HL-60 (cell line): ENCODE results near the gene TIAM1.

Experiments used
- DNase-seq, 2 experiments: peaks; one replicate each; pipeline ENCODE4 v3.0.0-alpha.2; 2010 to 2020; ENCODE audit warnings: low read depth in 1 of 2, low spot score in 1 of 2
- H3K27ac ChIP-seq: fragments of 250-450 bp; sonication (Bioruptor Pico); replicated peaks from 2 replicates; pipeline ENCODE4 v1.5.1; 2020; ENCODE audit warnings: mild to moderate bottlenecking, moderate library complexity
- H3K27me3 ChIP-seq: fragments of 250-450 bp; sonication (Bioruptor Pico); 2 replicates; pipeline ENCODE4 v1.5.1; 2021; ENCODE audit warnings: mild to moderate bottlenecking, moderate library complexity; ENCODE audit not compliant: insufficient read depth, poor library complexity, severe bottlenecking
- H3K4me3 ChIP-seq: replicated peaks from 2 replicates; pipeline ENCODE4 v1.5.1; 2011; ENCODE audit warnings: mild to moderate bottlenecking, control low read depth, low read length; ENCODE audit not compliant: insufficient read depth
- GABPA ChIP-seq: IDR thresholded peaks from 2 replicates; pipeline ENCODE4 v1.6.1; 2012; ENCODE audit warnings: low read depth
- POLR2AphosphoS5 ChIP-seq: IDR thresholded peaks from 2 replicates; pipeline ENCODE4 v1.6.1; 2012; ENCODE audit warnings: low read depth
- REST ChIP-seq: IDR thresholded peaks from 2 replicates; pipeline ENCODE4 v1.6.1; 2012; ENCODE audit warnings: low read depth; ENCODE audit not compliant: insufficient replicate concordance
- SPI1 ChIP-seq: IDR thresholded peaks from 2 replicates; pipeline ENCODE4 v1.6.1; 2012; ENCODE audit warnings: low read depth, mild to moderate bottlenecking, borderline replicate concordance
- TF ChIP-seq, protein P1 (sequence below): IDR thresholded peaks from one replicate; pipeline ENCODE4 v1.5.1; 2011; ENCODE audit warnings: low read length, control low read depth, inconsistent platforms; ENCODE audit not compliant: insufficient read depth

TIAM1 gene

DNA sequence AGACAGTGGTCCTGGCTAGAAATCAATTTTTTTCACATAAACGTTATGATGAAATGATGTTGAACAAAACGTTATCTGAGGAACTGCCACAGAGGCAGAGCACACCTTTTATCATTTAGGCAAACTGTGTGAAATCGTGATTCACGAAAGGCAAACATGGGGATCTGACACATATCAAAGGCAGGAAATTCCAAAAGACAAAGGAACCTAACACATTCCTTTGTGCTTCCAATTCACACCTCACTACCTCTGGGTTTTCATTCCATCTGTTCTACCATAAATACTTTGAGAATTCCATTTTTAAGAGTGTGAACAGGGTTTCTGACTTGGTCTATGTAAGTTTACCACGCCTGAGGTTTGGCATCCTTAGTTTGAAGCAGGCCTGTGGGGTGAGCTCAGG is 186.3 kb downstream of the TIAM1 start:
- H3K27me3 ChIP-seq: no peaks in the 10 kb centered on the region
- H3K4me3 ChIP-seq: no peak overlapping the region
- no peak for DNase-seq
- TF ChIP-seq REST (no peak), GABPA (no peak), SPI1 (no peak), POLR2AphosphoS5 (no peak)
- TF ChIP-seq, protein P1, sequence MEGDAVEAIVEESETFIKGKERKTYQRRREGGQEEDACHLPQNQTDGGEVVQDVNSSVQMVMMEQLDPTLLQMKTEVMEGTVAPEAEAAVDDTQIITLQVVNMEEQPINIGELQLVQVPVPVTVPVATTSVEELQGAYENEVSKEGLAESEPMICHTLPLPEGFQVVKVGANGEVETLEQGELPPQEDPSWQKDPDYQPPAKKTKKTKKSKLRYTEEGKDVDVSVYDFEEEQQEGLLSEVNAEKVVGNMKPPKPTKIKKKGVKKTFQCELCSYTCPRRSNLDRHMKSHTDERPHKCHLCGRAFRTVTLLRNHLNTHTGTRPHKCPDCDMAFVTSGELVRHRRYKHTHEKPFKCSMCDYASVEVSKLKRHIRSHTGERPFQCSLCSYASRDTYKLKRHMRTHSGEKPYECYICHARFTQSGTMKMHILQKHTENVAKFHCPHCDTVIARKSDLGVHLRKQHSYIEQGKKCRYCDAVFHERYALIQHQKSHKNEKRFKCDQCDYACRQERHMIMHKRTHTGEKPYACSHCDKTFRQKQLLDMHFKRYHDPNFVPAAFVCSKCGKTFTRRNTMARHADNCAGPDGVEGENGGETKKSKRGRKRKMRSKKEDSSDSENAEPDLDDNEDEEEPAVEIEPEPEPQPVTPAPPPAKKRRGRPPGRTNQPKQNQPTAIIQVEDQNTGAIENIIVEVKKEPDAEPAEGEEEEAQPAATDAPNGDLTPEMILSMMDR: no peak
- no peak overlapping the region for H3K27ac ChIP-seq

GRCh38 chr21:31156662-31157061 is 187.4 kb downstream of the TIAM1 start:
- H3K4me3 ChIP-seq: no peak overlapping the region
- TF ChIP-seq, protein P1: no peak
- TF ChIP-seq GABPA: no peak
- TF ChIP-seq SPI1: no peak
- TF ChIP-seq POLR2AphosphoS5: no peak
- no peak for TF ChIP-seq REST
- no peak for DNase-seq
- H3K27me3 ChIP-seq: no peaks in the 10 kb centered on the region
- H3K27ac ChIP-seq: no peak overlapping the region

DNA sequence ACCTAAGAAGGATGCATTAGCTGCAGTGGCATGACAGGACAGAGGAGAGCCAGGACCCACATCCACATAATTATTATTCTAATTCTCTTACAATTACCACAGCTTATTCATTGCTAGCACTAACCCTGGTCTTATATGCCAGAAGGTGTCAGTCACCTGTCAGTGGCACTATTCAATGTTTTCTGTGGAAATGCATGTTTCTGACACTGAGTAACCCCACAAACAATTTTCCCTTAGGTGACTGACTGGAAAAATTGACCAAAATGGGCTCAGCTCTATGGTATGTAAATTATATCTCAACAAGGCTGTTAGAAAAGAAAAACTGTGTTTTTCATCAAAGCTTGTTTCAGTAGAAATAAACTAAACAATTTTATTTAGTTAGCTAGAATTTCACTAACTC is 187.9 kb downstream of the TIAM1 start:
- H3K27ac ChIP-seq: no peak overlapping the region
- DNase-seq: no peak
- TF ChIP-seq POLR2AphosphoS5 (no peak), REST (no peak), GABPA (no peak), SPI1 (no peak)
- TF ChIP-seq, protein P1: no peak
- H3K27me3 ChIP-seq: no peaks in the 10 kb centered on the region
- H3K4me3 ChIP-seq: no peak overlapping the region
